HEK293 (cell line): ENCODE measurements around the gene ZNF396.

ENCODE experiments used
- CTCF ChIP-seq: fragments of 450-650 bp; formaldehyde crosslinking; IDR thresholded peaks from 2 replicates; pipeline ENCODE4 v1.5.1; 2016; ENCODE audit warnings: missing biosample characterization, missing genetic modification characterization
- KLF8 ChIP-seq: fragments of 450-650 bp; formaldehyde crosslinking; IDR thresholded peaks from 2 replicates; pipeline ENCODE4 v1.5.1; 2016; ENCODE audit warnings: missing biosample characterization, missing genetic modification characterization
- MZF1 ChIP-seq: fragments of 450-650 bp; formaldehyde crosslinking; IDR thresholded peaks from 2 replicates; pipeline ENCODE4 v1.5.1; 2017; ENCODE audit warnings: missing biosample characterization, missing genetic modification characterization, borderline replicate concordance
- TRIM28 ChIP-seq: IDR thresholded peaks from 2 replicates; pipeline ENCODE4 v1.6.1; 2011; ENCODE audit warnings: low read length, control low read depth, borderline replicate concordance
- ZBTB11 ChIP-seq: fragments of 450-650 bp; formaldehyde crosslinking; conservative IDR thresholded peaks from 2 replicates; pipeline ENCODE4 v1.5.1; 2016; ENCODE audit warnings: low read depth, missing biosample characterization, missing genetic modification characterization
- ZNF184 ChIP-seq: fragments of 450-650 bp; IDR thresholded peaks from 2 replicates; pipeline ENCODE4 v1.5.1; 2018; ENCODE audit warnings: missing biosample characterization, mild to moderate bottlenecking, missing genetic modification characterization
- ZNF2 ChIP-seq: fragments of 450-650 bp; formaldehyde crosslinking; IDR thresholded peaks from 2 replicates; pipeline ENCODE4 v1.5.1; 2016; ENCODE audit warnings: missing biosample characterization, missing genetic modification characterization
- ZNF510 ChIP-seq: fragments of 450-650 bp; formaldehyde crosslinking; IDR thresholded peaks from 2 replicates; pipeline ENCODE4 v1.5.1; 2018; ENCODE audit warnings: mild to moderate bottlenecking, missing genetic modification characterization, missing biosample characterization; ENCODE audit not compliant: insufficient replicate concordance
- ZNF600 ChIP-seq: fragments of 450-650 bp; formaldehyde crosslinking; IDR thresholded peaks from 2 replicates; pipeline ENCODE4 v1.5.1; 2016; ENCODE audit warnings: missing biosample characterization, missing genetic modification characterization
- ZNF645 ChIP-seq: fragments of 450-650 bp; formaldehyde crosslinking; IDR thresholded peaks from 2 replicates; pipeline ENCODE4; 2016; ENCODE audit warnings: missing biosample characterization, missing genetic modification characterization
- ZNF791 ChIP-seq: fragments of 450-650 bp; formaldehyde crosslinking; IDR thresholded peaks from 2 replicates; pipeline ENCODE4 v1.5.1; 2016; ENCODE audit warnings: missing biosample characterization, missing genetic modification characterization
- ZNF792 ChIP-seq: fragments of 450-650 bp; formaldehyde crosslinking; IDR thresholded peaks from 2 replicates; pipeline ENCODE4 v1.5.1; 2016; ENCODE audit warnings: missing biosample characterization, missing genetic modification characterization

- TF ChIP-seq CTCF (tag by site-specific recombination) (no peak), ZNF645 (tag by site-specific recombination) (no peak), ZNF792 (tag by site-specific recombination) (no peak), ZBTB11 (tag by site-specific recombination) (no peak), ZNF184 (tag by site-specific recombination) (no peak), ZNF2 (tag by site-specific recombination) (no peak), ZNF600 (no peak), MZF1 (tag by site-specific recombination) (no peak), ZNF791 (tag by site-specific recombination) (no peak), ZNF510 (tag by site-specific recombination) (no peak), TRIM28 (no peak), KLF8 (tag by site-specific recombination) (no peak)
Observed at GRCh38 chr18:35389095-35389618, 12.0 kb upstream of the ZNF396 start.
